Body of pancreas (tissue), 4 donors: ENCODE results near the gene MPP3.

Experiments
- CTCF ChIP-seq, 7 experiments: fragments of 450-650 bp in 4 of 7; fragments of 200-600 bp in 3 of 7; sonication (generic) in 3 of 7; IDR thresholded peaks; one replicate each; pipeline ENCODE4 v1.5.1; 2016 to 2019; ENCODE audit warnings: antibody characterized with exemption in 7 of 7
- POLR2A ChIP-seq, 3 donors: fragments of 450-650 bp; IDR thresholded peaks; one replicate each; pipeline ENCODE4 v1.6.1; 2016; ENCODE audit warnings: antibody characterized with exemption in 3 of 3, mild to moderate bottlenecking in 2 of 3

- TF ChIP-seq CTCF (IDR thresholded peaks at IDR 0.05) (no peak), POLR2A (IDR thresholded peaks at IDR 0.05) (no peak)
Observed at GRCh38 chr17:43844241-43844640, 11.3 kb upstream of the MPP3 start.
